Measurements from ENCODE around the gene RSRP1. TPM values are rescaled to one million over a fixed set of nuclear protein-coding genes. Genes with fewer than 3 reads are reported as not detected.

RSRP1 gene
- total and polyA plus RNA-seq, 5 donors from 2014 or later, result 50.9 to 571 (median 64.3) TPM

GRCh38 chr1:25222606-25223005 lies 24.6 kb downstream of the RSRP1 start:
- Mint-ChIP-seq H3K4me3 (no peak overlapping the region), H3K9me3 (no peaks in the 10 kb centered on the region), H3K4me1 (peaks cover 0 to 11% (median 4%) of the 10 kb centered on the region in 4 donors), H3K27ac (no peak overlapping the region), H3K36me3 (peaks cover 53% of the 10 kb centered on the region), H3K27me3 (no peaks in the 10 kb centered on the region)
- no peaks in the 10 kb centered on the region for H3K27me3 ChIP-seq (ENCODE audit: control insufficient read depth, insufficient read depth, low read length)
- H3K9me3 ChIP-seq (ENCODE audit: control insufficient read depth in 2 of 2, low read length in 2 of 2), result no peaks in the 10 kb centered on the region
- H3K27ac ChIP-seq (ENCODE audit: insufficient read depth, low read length, poor library complexity, severe bottlenecking), result no peak overlapping the region
- H3K4me3 ChIP-seq (ENCODE audit: low read depth, low read length), result no peak overlapping the region
- no peaks in the 10 kb centered on the region for H3K4me1 ChIP-seq (ENCODE audit: control insufficient read depth, insufficient read depth, low read length, poor library complexity, severe bottlenecking)
- peaks cover 69% of the 10 kb centered on the region for H3K36me3 ChIP-seq (ENCODE audit: control insufficient read depth, insufficient read depth, low read length)
- DNase-seq (no peak), ATAC-seq (ENCODE audit: low read depth in 2 of 2) (no peak)

- no peak overlapping the region for H3K27ac Mint-ChIP-seq
Observed at GRCh38 chr1:25220666-25221065, 26.6 kb downstream of the RSRP1 start.

GRCh38 chr1:25219661-25220251 lies 27.5 kb downstream of the RSRP1 start:
- Mint-ChIP-seq H3K4me3 (no peak overlapping the region), H3K27me3 (no peaks in the 10 kb centered on the region), H3K27ac (peak overlapping the region in 1 of 3 donors; percentile 68), H3K9me3 (no peaks in the 10 kb centered on the region), H3K4me1 (peaks cover 4 to 7% (median 6%) of the 10 kb centered on the region in 4 donors), H3K36me3 (peaks cover 37% of the 10 kb centered on the region)
- ATAC-seq (ENCODE audit: low read depth in 2 of 2) (no peak), DNase-seq (no peak)
- Histone ChIP-seq H3K4me3 (ENCODE audit: low read depth, low read length) (no peak overlapping the region), H3K27ac (ENCODE audit: insufficient read depth, low read length, poor library complexity, severe bottlenecking) (no peak overlapping the region), H3K9me3 (ENCODE audit: control insufficient read depth in 2 of 2, low read length in 2 of 2) (no peaks in the 10 kb centered on the region), H3K36me3 (ENCODE audit: control insufficient read depth, insufficient read depth, low read length) (peaks cover 48% of the 10 kb centered on the region), H3K27me3 (ENCODE audit: control insufficient read depth, insufficient read depth, low read length) (no peaks in the 10 kb centered on the region), H3K4me1 (ENCODE audit: control insufficient read depth, insufficient read depth, low read length, poor library complexity, severe bottlenecking) (no peaks in the 10 kb centered on the region)

More at GRCh38 chr1:25220666-25221065, 26.6 kb downstream of the RSRP1 start:
- H3K36me3 ChIP-seq (ENCODE audit: control insufficient read depth, insufficient read depth, low read length), result peaks cover 53% of the 10 kb centered on the region
- DNase-seq, result no peak
- Mint-ChIP-seq H3K4me3 (no peak overlapping the region), H3K27me3 (no peaks in the 10 kb centered on the region), H3K36me3 (peaks cover 40% of the 10 kb centered on the region), H3K9me3 (no peaks in the 10 kb centered on the region), H3K4me1 (peaks cover 0 to 8% (median 7%) of the 10 kb centered on the region in 4 donors)
- no peak overlapping the region for H3K27ac ChIP-seq (ENCODE audit: insufficient read depth, low read length, poor library complexity, severe bottlenecking)
- no peaks in the 10 kb centered on the region for H3K9me3 ChIP-seq (ENCODE audit: control insufficient read depth in 2 of 2, low read length in 2 of 2)
- no peaks in the 10 kb centered on the region for H3K27me3 ChIP-seq (ENCODE audit: control insufficient read depth, insufficient read depth, low read length)
- no peak overlapping the region for H3K4me3 ChIP-seq (ENCODE audit: low read depth, low read length)
- H3K4me1 ChIP-seq (ENCODE audit: control insufficient read depth, insufficient read depth, low read length, poor library complexity, severe bottlenecking), result no peaks in the 10 kb centered on the region
- no peak for ATAC-seq (ENCODE audit: low read depth in 2 of 2)

- no peak for DNase-seq
- ATAC-seq (ENCODE audit: low read depth in 2 of 2), result no peak
- H3K9me3 Mint-ChIP-seq, result no peaks in the 10 kb centered on the region
- peaks cover 26% of the 10 kb centered on the region for H3K36me3 Mint-ChIP-seq
- Histone ChIP-seq H3K27ac (ENCODE audit: insufficient read depth, low read length, poor library complexity, severe bottlenecking) (no peak overlapping the region), H3K27me3 (ENCODE audit: control insufficient read depth, insufficient read depth, low read length) (no peaks in the 10 kb centered on the region), H3K4me1 (ENCODE audit: control insufficient read depth, insufficient read depth, low read length, poor library complexity, severe bottlenecking) (no peaks in the 10 kb centered on the region), H3K36me3 (ENCODE audit: control insufficient read depth, insufficient read depth, low read length) (peaks cover 29% of the 10 kb centered on the region), H3K9me3 (ENCODE audit: control insufficient read depth in 2 of 2, low read length in 2 of 2) (no peaks in the 10 kb centered on the region), H3K4me3 (ENCODE audit: low read depth, low read length) (no peak overlapping the region)
- peaks cover 0 to 6% (median 5%) of the 10 kb centered on the region in 4 donors for H3K4me1 Mint-ChIP-seq
- no peaks in the 10 kb centered on the region for H3K27me3 Mint-ChIP-seq
- peak overlapping the region in 2 of 3 donors; percentile 17 to 76 for H3K27ac Mint-ChIP-seq
- no peak overlapping the region for H3K4me3 Mint-ChIP-seq
Observed at GRCh38 chr1:25217598-25218232, 29.5 kb downstream of the RSRP1 start.

- no peaks in the 10 kb centered on the region for H3K27me3 ChIP-seq (ENCODE audit: control insufficient read depth, insufficient read depth, low read length)
- Mint-ChIP-seq H3K27me3 (no peaks in the 10 kb centered on the region), H3K4me3 (no peak overlapping the region), H3K4me1 (peaks cover 0 to 6% (median 5%) of the 10 kb centered on the region in 4 donors), H3K9me3 (no peaks in the 10 kb centered on the region), H3K27ac (peak overlapping the region in 1 of 3 donors; percentile 60), H3K36me3 (peaks cover 21% of the 10 kb centered on the region)
- no peak overlapping the region for H3K4me3 ChIP-seq (ENCODE audit: low read depth, low read length)
- peaks cover 22% of the 10 kb centered on the region for H3K36me3 ChIP-seq (ENCODE audit: control insufficient read depth, insufficient read depth, low read length)
- H3K4me1 ChIP-seq (ENCODE audit: control insufficient read depth, insufficient read depth, low read length, poor library complexity, severe bottlenecking), result no peaks in the 10 kb centered on the region
- no peaks in the 10 kb centered on the region for H3K9me3 ChIP-seq (ENCODE audit: control insufficient read depth in 2 of 2, low read length in 2 of 2)
- ATAC-seq (ENCODE audit: low read depth in 2 of 2) (no peak), DNase-seq (no peak)
- no peak overlapping the region for H3K27ac ChIP-seq (ENCODE audit: insufficient read depth, low read length, poor library complexity, severe bottlenecking)
Observed at GRCh38 chr1:25217015-25217414, 30.2 kb downstream of the RSRP1 start.

- no peaks in the 10 kb centered on the region for H3K9me3 ChIP-seq (ENCODE audit: control insufficient read depth in 2 of 2, low read length in 2 of 2)
- H3K4me1 Mint-ChIP-seq, result peaks cover 0 to 6% (median 5%) of the 10 kb centered on the region in 4 donors
- ATAC-seq (ENCODE audit: low read depth in 2 of 2) (no peak), DNase-seq (no peak)
- no peak overlapping the region for H3K27ac Mint-ChIP-seq
- no peaks in the 10 kb centered on the region for H3K9me3 Mint-ChIP-seq
- H3K36me3 ChIP-seq (ENCODE audit: control insufficient read depth, insufficient read depth, low read length), result peaks cover 13% of the 10 kb centered on the region
- H3K36me3 Mint-ChIP-seq, result peaks cover 16% of the 10 kb centered on the region
- H3K4me3 Mint-ChIP-seq, result no peak overlapping the region
- H3K27ac ChIP-seq (ENCODE audit: insufficient read depth, low read length, poor library complexity, severe bottlenecking), result no peak overlapping the region
- peaks cover 5% of the 10 kb centered on the region for H3K27me3 Mint-ChIP-seq
- H3K4me3 ChIP-seq (ENCODE audit: low read depth, low read length), result no peak overlapping the region
- no peaks in the 10 kb centered on the region for H3K27me3 ChIP-seq (ENCODE audit: control insufficient read depth, insufficient read depth, low read length)
- H3K4me1 ChIP-seq (ENCODE audit: control insufficient read depth, insufficient read depth, low read length, poor library complexity, severe bottlenecking), result no peaks in the 10 kb centered on the region
Observed at GRCh38 chr1:25216123-25216522, 31.1 kb downstream of the RSRP1 start.

- H3K36me3 ChIP-seq (ENCODE audit: control insufficient read depth, insufficient read depth, low read length), result no peaks in the 10 kb centered on the region
- H3K27ac ChIP-seq (ENCODE audit: insufficient read depth, low read length, poor library complexity, severe bottlenecking), result no peak overlapping the region
- H3K9me3 ChIP-seq (ENCODE audit: control insufficient read depth in 2 of 2, low read length in 2 of 2), result no peaks in the 10 kb centered on the region
- peaks cover 0 to 6% (median 4%) of the 10 kb centered on the region in 4 donors for H3K4me1 Mint-ChIP-seq
- H3K27me3 Mint-ChIP-seq, result peaks cover 17% of the 10 kb centered on the region
- no peaks in the 10 kb centered on the region for H3K27me3 ChIP-seq (ENCODE audit: control insufficient read depth, insufficient read depth, low read length)
- no peak overlapping the region for H3K4me3 ChIP-seq (ENCODE audit: low read depth, low read length)
- no peak for ATAC-seq (ENCODE audit: low read depth in 2 of 2)
- no peaks in the 10 kb centered on the region for H3K4me1 ChIP-seq (ENCODE audit: control insufficient read depth, insufficient read depth, low read length, poor library complexity, severe bottlenecking)
- H3K9me3 Mint-ChIP-seq, result no peaks in the 10 kb centered on the region
- no peak overlapping the region for H3K4me3 Mint-ChIP-seq
- no peaks in the 10 kb centered on the region for H3K36me3 Mint-ChIP-seq
- no peak for DNase-seq
- H3K27ac Mint-ChIP-seq, result no peak overlapping the region
Observed at GRCh38 chr1:25212725-25213124, 34.5 kb downstream of the RSRP1 start.

- Histone ChIP-seq H3K27ac (ENCODE audit: insufficient read depth, low read length, poor library complexity, severe bottlenecking) (no peak overlapping the region), H3K4me1 (ENCODE audit: control insufficient read depth, insufficient read depth, low read length, poor library complexity, severe bottlenecking) (no peaks in the 10 kb centered on the region), H3K9me3 (ENCODE audit: control insufficient read depth in 2 of 2, low read length in 2 of 2) (no peaks in the 10 kb centered on the region), H3K27me3 (ENCODE audit: control insufficient read depth, insufficient read depth, low read length) (no peaks in the 10 kb centered on the region), H3K36me3 (ENCODE audit: control insufficient read depth, insufficient read depth, low read length) (no peaks in the 10 kb centered on the region), H3K4me3 (ENCODE audit: low read depth, low read length) (no peak overlapping the region)
- no peak for DNase-seq
- no peaks in the 10 kb centered on the region for H3K36me3 Mint-ChIP-seq
- H3K4me3 Mint-ChIP-seq, result no peak overlapping the region
- no peak for ATAC-seq (ENCODE audit: low read depth in 2 of 2)
- peaks cover 17% of the 10 kb centered on the region for H3K27me3 Mint-ChIP-seq
- no peak overlapping the region for H3K27ac Mint-ChIP-seq
- H3K9me3 Mint-ChIP-seq, result no peaks in the 10 kb centered on the region
- H3K4me1 Mint-ChIP-seq, result peaks cover 0 to 4% (median 0%) of the 10 kb centered on the region in 4 donors
Observed at GRCh38 chr1:25210728-25211127, 36.5 kb downstream of the RSRP1 start.

All from CD4-positive, CD25-positive, alpha-beta regulatory T cell (primary cell).